MCF 10A (cell line): Measurements from ENCODE around the gene TIAM1. TPM values are rescaled to one million over a fixed set of nuclear protein-coding genes. Genes with fewer than 3 reads are reported as not detected.

Experiments
- BruUV-seq: library from RNA; stranded (reverse); fragments of 400-500 nt; replicated peaks from 2 replicates; lab custom pipeline; 2021; lab: Mats Ljungman, UMichigan
- CTCF ChIA-PET: fragments of 300-600 bp; sonication (Branson Sonifier 250); formaldehyde crosslinking; extraction: SDS; loops from one replicate; lab custom pipeline; 2021; ENCODE audit warnings: antibody characterized with exemption, inconsistent platforms; lab: Yijun Ruan, JAX
- POLR2A ChIA-PET: fragments of 300-600, 350-650 bp; sonication (Branson Sonifier 250); formaldehyde crosslinking; extraction: SDS; loops from one replicate; lab custom pipeline; 2020; ENCODE audit warnings: antibody characterized with exemption, inconsistent platforms; lab: Yijun Ruan, JAX
- DNase-seq: peaks from one replicate; pipeline ENCODE4 v3.0.0-alpha.2; 2018; ENCODE audit not compliant: unreplicated experiment
- H3K27ac Mint-ChIP-seq: one replicate; pipeline ENCODE4 v1.8.0; 2022; ENCODE audit warnings: mild to moderate bottlenecking, low read depth, mixed read lengths; ENCODE audit not compliant: unreplicated experiment
- H3K27me3 Mint-ChIP-seq: one replicate; pipeline ENCODE4 v1.8.0; 2022; ENCODE audit warnings: mixed read lengths; ENCODE audit not compliant: insufficient read depth, unreplicated experiment
- H3K36me3 Mint-ChIP-seq: one replicate; pipeline ENCODE4 v1.8.0; 2022; ENCODE audit warnings: mild to moderate bottlenecking, moderate library complexity, mixed read lengths; ENCODE audit not compliant: insufficient read depth, unreplicated experiment
- H3K4me1 Mint-ChIP-seq: one replicate; pipeline ENCODE4 v1.8.0; 2022; ENCODE audit warnings: mixed read lengths; ENCODE audit not compliant: insufficient read depth, unreplicated experiment
- H3K4me3 Mint-ChIP-seq: one replicate; pipeline ENCODE4 v1.8.0; 2022; ENCODE audit warnings: mild to moderate bottlenecking, moderate library complexity, mixed read lengths; ENCODE audit not compliant: unreplicated experiment
- H3K9me3 Mint-ChIP-seq: one replicate; pipeline ENCODE4 v1.8.0; 2022; ENCODE audit warnings: mixed read lengths; ENCODE audit not compliant: unreplicated experiment
- CTCF ChIP-seq: fragments of 200-600 bp; IDR thresholded peaks from one replicate; pipeline ENCODE4 v1.8.0; 2022; ENCODE audit warnings: antibody characterized with exemption, mild to moderate bottlenecking; ENCODE audit not compliant: unreplicated experiment
- intact Hi-C: fragments of 100-400 bp; cut with micrococcal nuclease; formaldehyde crosslinking; loops from 2 replicates; pipeline ENCODE4 v1.14.1; 2022
- total RNA-seq: library from RNA; stranded (reverse); gene quantifications from 2 replicates; pipeline ENCODE4 v1.2.3, GENCODE V29; 2022

The TIAM1 gene
- total RNA-seq, 1 experiment from 2014 or later = 9.8 TPM

- TF ChIP-seq CTCF = no peak
- intact Hi-C loops = no loop called here
- CTCF ChIA-PET = interaction anchor here (0.7 to 1.8 kb wide), 5 partner anchors 8 to 295 kb away, joined by 3 to 7 read pairs (median 4); no protein-coding TSS in a partner anchor
- Mint-ChIP-seq H3K4me1 (peaks cover 12% of the 10 kb centered on the region), H3K27me3 (no peaks in the 10 kb centered on the region), H3K27ac (peak overlapping the region; percentile 77), H3K9me3 (no peaks in the 10 kb centered on the region), H3K4me3 (no peak overlapping the region), H3K36me3 (peaks cover 6% of the 10 kb centered on the region)
- POLR2A ChIA-PET = interaction anchor here (0.6 to 2.4 kb wide), 9 partner anchors 8 to 270 kb away, joined by 3 to 11 read pairs (median 7); no protein-coding TSS in a partner anchor
- DNase-seq = peak; percentile 87
- BruUV-seq = no TSS peak
Observed at GRCh38 chr21:31310750-31311149, 33.3 kb downstream of the TIAM1 start.

- POLR2A ChIA-PET = no interaction called here
- DNase-seq = no peak
- CTCF ChIA-PET = no interaction called here
- H3K4me1 Mint-ChIP-seq = peaks cover 12% of the 10 kb centered on the region
- no peak overlapping the region for H3K4me3 Mint-ChIP-seq
- no peaks in the 10 kb centered on the region for H3K36me3 Mint-ChIP-seq
- no peaks in the 10 kb centered on the region for H3K9me3 Mint-ChIP-seq
- BruUV-seq = no TSS peak
- intact Hi-C loops = no loop called here
- no peak overlapping the region for H3K27ac Mint-ChIP-seq
- H3K27me3 Mint-ChIP-seq = no peaks in the 10 kb centered on the region
- no peak for TF ChIP-seq CTCF
Observed at GRCh38 chr21:31308584-31308983, 35.5 kb downstream of the TIAM1 start.

GRCh38 chr21:31305888-31306287 lies 38.2 kb downstream of the TIAM1 start:
- no peak for TF ChIP-seq CTCF
- BruUV-seq = no TSS peak
- intact Hi-C loops = no loop called here
- Mint-ChIP-seq H3K9me3 (no peaks in the 10 kb centered on the region), H3K4me1 (peaks cover 12% of the 10 kb centered on the region), H3K4me3 (no peak overlapping the region), H3K27ac (no peak overlapping the region), H3K36me3 (no peaks in the 10 kb centered on the region), H3K27me3 (no peaks in the 10 kb centered on the region)
- CTCF ChIA-PET = interaction anchor here (0.7 to 0.8 kb wide), 2 partner anchors 9 to 289 kb away, joined by 3 to 6 read pairs; no protein-coding TSS in a partner anchor
- POLR2A ChIA-PET = no interaction called here
- no peak for DNase-seq

- no peaks in the 10 kb centered on the region for H3K27me3 Mint-ChIP-seq
- CTCF ChIA-PET = interaction anchor here (0.6 kb wide), 1 partner anchor 287 kb away, joined by 3 read pairs; no protein-coding TSS in a partner anchor
- no peak for TF ChIP-seq CTCF
- peaks cover 5% of the 10 kb centered on the region for H3K4me1 Mint-ChIP-seq
- no peaks in the 10 kb centered on the region for H3K9me3 Mint-ChIP-seq
- no TSS peak for BruUV-seq
- POLR2A ChIA-PET = interaction anchor here (0.6 kb wide), 2 partner anchors 74 to 433 kb away, joined by 3 read pairs; no protein-coding TSS in a partner anchor
- H3K4me3 Mint-ChIP-seq = no peak overlapping the region
- no peak for DNase-seq
- no peak overlapping the region for H3K27ac Mint-ChIP-seq
- no peaks in the 10 kb centered on the region for H3K36me3 Mint-ChIP-seq
- intact Hi-C loops = no loop called here
Observed at GRCh38 chr21:31299291-31300147, 44.5 kb downstream of the TIAM1 start.
